Measurements from ENCODE around the gene OR10H4. TPM values are rescaled to one million over a fixed set of nuclear protein-coding genes. Genes with fewer than 3 reads are reported as not detected.

Gene OR10H4
- total and polyA plus RNA-seq, 2 of the 8 experiments (the other 6 are each of a cell fraction or from before 2014, with no cell fraction given), result not detected

- WGBS, 2 experiments (ENCODE audit: extremely low coverage in 1 of 2, insufficient coverage in 1 of 2, insufficient read length in 1 of 2, insufficient replicate concordance in 2 of 2, low coverage in 1 of 2, low lambda C conversion rate in 2 of 2, missing lambda C conversion rate in 1 of 2), result 56% methylated on average over 3 of the region's 3 CpGs; no CpG with 5 or more reads in 1 of the 2 experiments
- DNase-seq (ENCODE audit: low read depth in 1 of 2, low spot score in 2 of 2), result no peak
- CTCF ChIA-PET (ENCODE audit: partially characterized antibody), result no interaction called here
These were observed 13.6 kb upstream of the OR10H4 start for GRCh38 chr19:15935167-15935702.

More at GRCh38 chr19:15935167-15935702, 13.6 kb upstream of the OR10H4 start:
- no peak overlapping the region for H2BK120ac ChIP-seq (replicated peaks; ENCODE audit: low read depth, low read length)
- no peak for FAIRE-seq
- H3K9me3 ChIP-seq (ENCODE audit: insufficient read depth in 2 of 2, low read depth in 1 of 2, low read length in 1 of 2), result peaks cover 60 to 78% of the 10 kb centered on the region in 2 experiments
- no peaks in the 10 kb centered on the region for H3K79me1 ChIP-seq (ENCODE audit: low read depth, low read length)
- no peak overlapping the region for H3K9ac ChIP-seq (replicated peaks in 1 of 4; ENCODE audit: extremely low read depth in 1 of 4, low read depth in 3 of 4, low read length in 3 of 4)
- H2BK12ac ChIP-seq (ENCODE audit: low read depth, low read length), result no peak overlapping the region
- no peak overlapping the region for H3K4me3 ChIP-seq (ENCODE audit: extremely low read depth in 1 of 4, insufficient read depth in 2 of 4, low read depth in 3 of 4, low read length in 4 of 4)
- no peaks in the 10 kb centered on the region for H3K4me1 ChIP-seq (replicated peaks in 1 of 4; ENCODE audit: control insufficient read depth in 3 of 4, insufficient read depth in 4 of 4, low read length in 3 of 4)
- H2AK5ac ChIP-seq (ENCODE audit: low read depth, low read length), result no peak overlapping the region
- no peak overlapping the region for H3K4me2 ChIP-seq (ENCODE audit: insufficient read depth in 1 of 2, low read depth in 2 of 2, low read length in 2 of 2)
- H3K36me3 ChIP-seq (ENCODE audit: control insufficient read depth in 2 of 4, insufficient read depth in 4 of 4, low read length in 3 of 4), result no peaks in the 10 kb centered on the region
- H2AFZ ChIP-seq (ENCODE audit: low read length), result no peak overlapping the region
- H4K5ac ChIP-seq (ENCODE audit: insufficient read length, low read depth, low read length), result no peak overlapping the region
- H3K4ac ChIP-seq (replicated peaks; ENCODE audit: insufficient read length, low read depth, low read length), result no peak overlapping the region
- no peak overlapping the region for H4K8ac ChIP-seq (ENCODE audit: extremely low read depth, insufficient read depth, low read length)
- H2BK15ac ChIP-seq (ENCODE audit: low read length), result no peak overlapping the region
- H3K18ac ChIP-seq (ENCODE audit: extremely low read depth, low read length), result no peak overlapping the region
- POLR2A ChIA-PET (ENCODE audit: partially characterized antibody), result no interaction called here
- no peak overlapping the region for H4K91ac ChIP-seq (replicated peaks; ENCODE audit: insufficient read length, low read length)
- TF ChIP-seq CBX5 (IDR thresholded peaks at IDR 0.05; ENCODE audit: low read depth, low read length) (no peak), FOSL1 (IDR thresholded peaks at IDR 0.05; ENCODE audit: insufficient read depth, low read depth, low read length) (no peak), SP1 (IDR thresholded peaks at IDR 0.05; ENCODE audit: low read depth, low read length) (no peak)
- H3K27ac ChIP-seq (ENCODE audit: low read depth, low read length), result no peak overlapping the region
- no peak overlapping the region for H3K23ac ChIP-seq (ENCODE audit: insufficient read length)
- no peaks in the 10 kb centered on the region for H4K20me1 ChIP-seq (replicated peaks in 1 of 2; ENCODE audit: control insufficient read depth in 1 of 2, insufficient read depth in 2 of 2, low read length in 2 of 2)
- H3K23me2 ChIP-seq (ENCODE audit: low read depth, low read length), result no peaks in the 10 kb centered on the region
- H3K14ac ChIP-seq (ENCODE audit: insufficient read length), result no peak overlapping the region
- no peaks in the 10 kb centered on the region for H3K27me3 ChIP-seq (replicated peaks in 1 of 4; ENCODE audit: control insufficient read depth in 3 of 4, extremely low read depth in 1 of 4, insufficient read depth in 3 of 4, low read length in 3 of 4)
- no peak overlapping the region for H2BK5ac ChIP-seq (ENCODE audit: low read depth, low read length)
- no peak overlapping the region for H3K56ac ChIP-seq (replicated peaks; ENCODE audit: insufficient read length, low read depth, low read length)
- H2BK20ac ChIP-seq (ENCODE audit: low read length), result no peak overlapping the region
- H3K79me2 ChIP-seq (ENCODE audit: control insufficient read depth in 1 of 2, insufficient read depth in 2 of 2, low read length in 2 of 2), result no peaks in the 10 kb centered on the region

Measured in H1 (cell line).